Keratinocyte (primary cell): Measurements from ENCODE around the gene ZNF275. TPM values are rescaled to one million over a fixed set of nuclear protein-coding genes. Genes with fewer than 3 reads are reported as not detected.

ENCODE experiments used
- DNase-seq: peaks from one replicate; pipeline ENCODE4 v3.0.0-alpha.2; 2011; ENCODE audit warnings: low read depth, missing footprints, low spot score
- FAIRE-seq: peaks from 2 replicates; lab custom pipeline; 2011; peaks lifted over from hg19 to GRCh38; lab: Jason Lieb, UNC
- H2AFZ ChIP-seq: 2 replicates; pipeline ENCODE4 v1.6.0; 2012; ENCODE audit warnings: low read length, control low read depth, inconsistent platforms; ENCODE audit not compliant: control insufficient read depth
- H3K27ac ChIP-seq: 2 replicates; pipeline ENCODE4 v1.5.1; 2011; ENCODE audit warnings: low read length; ENCODE audit not compliant: control insufficient read depth, insufficient read depth
- H3K27me3 ChIP-seq: 3 replicates; pipeline ENCODE4 v1.6.0; 2011; ENCODE audit warnings: low read length; ENCODE audit not compliant: control insufficient read depth, insufficient read depth; ENCODE audit errors: extremely low read depth
- H3K36me3 ChIP-seq, 2 experiments: 2 replicates in 1 of 2; 3 replicates in 1 of 2; pipeline ENCODE4 v1.5.1; 2011; ENCODE audit warnings: low read length in 2 of 2, mild to moderate bottlenecking in 1 of 2; ENCODE audit not compliant: control insufficient read depth in 2 of 2, insufficient read depth in 2 of 2; ENCODE audit errors: extremely low read depth in 1 of 2
- H3K4me1 ChIP-seq: 3 replicates; pipeline ENCODE4 v1.5.1; 2011; ENCODE audit warnings: low read length; ENCODE audit not compliant: control insufficient read depth, insufficient read depth; ENCODE audit errors: extremely low read depth
- H3K4me2 ChIP-seq: 3 replicates; pipeline ENCODE4 v1.6.0; 2011; ENCODE audit warnings: low read depth, low read length; ENCODE audit not compliant: control insufficient read depth, insufficient read depth; ENCODE audit errors: extremely low read depth
- H3K4me3 ChIP-seq, 3 experiments: fragments of 200-600 bp in 1 of 3; sonication (generic) in 1 of 3; 2 replicates in 2 of 3; 3 replicates in 1 of 3; pipeline ENCODE4 v1.5.1; 2011 to 2016; ENCODE audit warnings: low read length in 3 of 3, mild to moderate bottlenecking in 3 of 3, control low read depth in 2 of 3, inconsistent platforms in 1 of 3, low read depth in 1 of 3, mixed read lengths in 1 of 3, mixed run types in 1 of 3, moderate library complexity in 1 of 3; ENCODE audit not compliant: control insufficient read depth in 2 of 3, insufficient read depth in 2 of 3; ENCODE audit errors: extremely low read depth in 1 of 3
- H3K79me2 ChIP-seq: 2 replicates; pipeline ENCODE4 v1.6.0; 2012; ENCODE audit warnings: low read length; ENCODE audit not compliant: control insufficient read depth, insufficient read depth
- H3K9ac ChIP-seq: 3 replicates; pipeline ENCODE4 v1.6.0; 2011; ENCODE audit warnings: low read length; ENCODE audit not compliant: control insufficient read depth, insufficient read depth; ENCODE audit errors: extremely low read depth
- H3K9me1 ChIP-seq: 3 replicates; pipeline ENCODE4 v1.6.0; 2011; ENCODE audit warnings: low read length; ENCODE audit not compliant: control insufficient read depth, insufficient read depth; ENCODE audit errors: extremely low read depth
- H3K9me3 ChIP-seq: 2 replicates; pipeline ENCODE4 v1.5.1; 2012; ENCODE audit warnings: low read depth, low read length; ENCODE audit not compliant: control insufficient read depth
- H4K20me1 ChIP-seq: 3 replicates; pipeline ENCODE4 v1.6.0; 2011; ENCODE audit warnings: low read length; ENCODE audit not compliant: control insufficient read depth, insufficient read depth; ENCODE audit errors: extremely low read depth
- CTCF ChIP-seq, 3 experiments: IDR thresholded peaks in 1 of 3; conservative IDR thresholded peaks in 1 of 3; optimal IDR thresholded peaks in 1 of 3; 2 replicates in 2 of 3; 3 replicates in 1 of 3; pipeline versions ENCODE3 to v1.5.1; 2011; ENCODE audit warnings: low read length in 3 of 3, mild to moderate bottlenecking in 3 of 3, moderate library complexity in 2 of 3, control low read depth in 1 of 3, inconsistent platforms in 1 of 3; ENCODE audit not compliant: insufficient read depth in 2 of 3; ENCODE audit errors: extremely low read depth in 1 of 3
- EZH2 ChIP-seq: IDR thresholded peaks from one replicate; pipeline ENCODE4 v1.6.1; 2012; ENCODE audit warnings: inconsistent platforms, mild to moderate bottlenecking, low read length, moderate library complexity
- dilution Hi-C: fragments of 300-500 bp; cut with MboI; formaldehyde crosslinking; loops from one replicate; pipeline ENCODE4 v1.7.0; 2020; ENCODE audit warnings: low sequenced_read_pairs; ENCODE audit not compliant: extremely low pct_ligation_motif_present
- polyA plus RNA-seq, 5 experiments: library from polyadenylated mRNA; depleted of rRNA in 3 of 5; stranded (reverse) in 3 of 5; stranded (forward) in 1 of 5; unstranded in 1 of 5; fragments of >200 nt; gene quantifications; 1 replicate in 1 of 5; 2 replicates in 3 of 5; 3 replicates in 1 of 5; pipeline versions ENCODE4 v1.2.1 to v1.2.3, GENCODE V29; 2011 to 2012; ENCODE audit warnings: missing spikeins in 2 of 5, low read depth in 1 of 5, low replicate concordance in 1 of 5

The ZNF275 gene
- polyA plus RNA-seq, 1 donor (not counting 4 experiments of a cell fraction or from before 2014, with no cell fraction given), result 5.3 TPM

- Histone ChIP-seq H3K9me1 (no peaks in the 10 kb centered on the region), H3K9me3 (no peaks in the 10 kb centered on the region), H3K36me3 (no peaks in the 10 kb centered on the region), H3K4me1 (no peaks in the 10 kb centered on the region), H3K27me3 (peaks cover 7% of the 10 kb centered on the region), H3K27ac (no peak overlapping the region), H3K79me2 (no peaks in the 10 kb centered on the region), H3K4me2 (no peak overlapping the region), H3K4me3 (no peak overlapping the region), H4K20me1 (no peaks in the 10 kb centered on the region), H3K9ac (no peak overlapping the region), H2AFZ (no peak overlapping the region)
- DNase-seq (no peak), FAIRE-seq (no peak)
- no peak for TF ChIP-seq EZH2
- TF ChIP-seq CTCF (optimal IDR thresholded peaks at IDR 0.05 in 1 of 3, IDR thresholded peaks at IDR 0.05 in 1 of 3, conservative IDR thresholded peaks at IDR 0.05 in 1 of 3; ENCODE audit: extremely low read depth in 1 of 3, insufficient read depth in 2 of 3, low read length in 3 of 3), result no peak
- dilution Hi-C loops, result no loop called here
These were observed 16.6 kb upstream of the ZNF275 start for GRCh38 chrX:153317306-153317705.

GRCh38 chrX:153317996-153318722 lies 15.8 kb upstream of the ZNF275 start:
- H3K4me3 ChIP-seq, result no peak overlapping the region
- no peak overlapping the region for H3K9ac ChIP-seq
- no peak overlapping the region for H2AFZ ChIP-seq
- no peaks in the 10 kb centered on the region for H3K9me1 ChIP-seq
- dilution Hi-C loops, result no loop called here
- FAIRE-seq (no peak), DNase-seq (no peak)
- no peaks in the 10 kb centered on the region for H4K20me1 ChIP-seq
- H3K9me3 ChIP-seq, result no peaks in the 10 kb centered on the region
- TF ChIP-seq EZH2, result no peak
- no peak for TF ChIP-seq CTCF (optimal IDR thresholded peaks at IDR 0.05 in 1 of 3, IDR thresholded peaks at IDR 0.05 in 1 of 3, conservative IDR thresholded peaks at IDR 0.05 in 1 of 3; ENCODE audit: extremely low read depth in 1 of 3, insufficient read depth in 2 of 3, low read length in 3 of 3)
- no peaks in the 10 kb centered on the region for H3K79me2 ChIP-seq
- H3K36me3 ChIP-seq, result no peaks in the 10 kb centered on the region
- no peak overlapping the region for H3K27ac ChIP-seq
- H3K4me2 ChIP-seq, result no peak overlapping the region
- H3K4me1 ChIP-seq, result no peaks in the 10 kb centered on the region
- H3K27me3 ChIP-seq, result peaks cover 7% of the 10 kb centered on the region
